Measurements from ENCODE around the gene CAST. TPM values are rescaled to one million over a fixed set of nuclear protein-coding genes. Genes with fewer than 3 reads are reported as not detected.

CAST gene
- total RNA-seq, 1 experiment from 2014 or later, result 12.0 TPM

DNA sequence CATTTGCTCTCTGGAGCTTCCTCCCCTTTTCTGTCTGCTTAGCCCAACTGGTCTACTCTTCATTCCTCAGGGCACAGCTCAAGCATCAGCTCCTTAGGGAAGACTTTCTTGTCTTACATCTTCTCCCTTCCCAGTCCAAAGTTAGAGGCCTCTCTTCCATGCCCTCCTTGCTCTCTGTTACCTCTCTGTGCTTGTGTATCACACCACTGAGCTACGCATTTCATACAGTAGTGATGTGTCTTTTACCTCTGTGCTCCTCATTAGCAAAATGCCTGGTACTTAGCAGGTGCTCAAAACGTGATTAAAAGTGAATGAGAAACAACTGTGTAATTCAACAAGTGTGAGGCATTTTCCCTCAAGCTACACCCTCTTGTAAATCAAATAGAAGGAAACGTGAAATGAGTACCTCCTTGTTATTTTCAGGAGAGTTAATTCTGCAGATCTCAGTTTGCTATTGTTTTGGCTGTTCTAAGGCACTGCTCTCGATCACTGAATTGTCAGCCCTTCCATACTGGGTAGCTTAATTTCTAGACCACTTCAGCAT is 106.6 kb downstream of the CAST start:
- no peak overlapping the region for H3K4me3 ChIP-seq (ENCODE audit: insufficient read depth, low read depth, low read length)
- H3K36me3 ChIP-seq (replicated peaks; ENCODE audit: control insufficient read depth, insufficient read depth, low read length), result no peaks in the 10 kb centered on the region; the same call in 1 of the 2 replicates
- DNase-seq, result no peak
- H3K27me3 ChIP-seq (ENCODE audit: control insufficient read depth, insufficient read depth, low read length), result no peaks in the 10 kb centered on the region

- Histone ChIP-seq H3K4me3 (ENCODE audit: insufficient read depth, low read depth, low read length) (no peak overlapping the region), H3K36me3 (replicated peaks; ENCODE audit: control insufficient read depth, insufficient read depth, low read length) (no peaks in the 10 kb centered on the region; the same call in 1 of the 2 replicates), H3K27me3 (ENCODE audit: control insufficient read depth, insufficient read depth, low read length) (no peaks in the 10 kb centered on the region)
- DNase-seq, result no peak
These were observed 109.2 kb downstream of the CAST start for GRCh38 chr5:96771395-96771794.

DNA sequence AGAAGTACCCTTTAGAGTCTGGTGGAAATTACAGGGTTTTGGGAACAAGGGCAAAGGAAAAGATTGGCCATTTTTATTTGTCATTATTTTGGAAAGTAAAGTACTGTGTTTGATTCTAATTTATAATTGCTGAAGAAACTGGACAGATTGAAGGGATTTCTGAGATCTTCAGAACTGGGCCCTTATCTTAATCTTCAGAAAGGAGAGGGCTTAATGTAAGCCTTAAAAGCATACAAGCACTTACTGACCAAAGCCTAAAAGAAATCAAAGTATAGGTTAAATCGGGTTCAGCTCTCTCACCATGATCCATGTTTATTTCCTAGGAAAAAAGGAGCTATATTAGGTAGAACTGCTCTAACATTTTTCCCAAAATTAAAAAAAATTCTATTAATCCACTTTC is 109.9 kb downstream of the CAST start:
- H3K36me3 ChIP-seq (replicated peaks; ENCODE audit: control insufficient read depth, insufficient read depth, low read length), result no peaks in the 10 kb centered on the region; the same call in 1 of the 2 replicates
- no peak overlapping the region for H3K4me3 ChIP-seq (ENCODE audit: insufficient read depth, low read depth, low read length)
- no peak for DNase-seq
- no peaks in the 10 kb centered on the region for H3K27me3 ChIP-seq (ENCODE audit: control insufficient read depth, insufficient read depth, low read length)

DNA sequence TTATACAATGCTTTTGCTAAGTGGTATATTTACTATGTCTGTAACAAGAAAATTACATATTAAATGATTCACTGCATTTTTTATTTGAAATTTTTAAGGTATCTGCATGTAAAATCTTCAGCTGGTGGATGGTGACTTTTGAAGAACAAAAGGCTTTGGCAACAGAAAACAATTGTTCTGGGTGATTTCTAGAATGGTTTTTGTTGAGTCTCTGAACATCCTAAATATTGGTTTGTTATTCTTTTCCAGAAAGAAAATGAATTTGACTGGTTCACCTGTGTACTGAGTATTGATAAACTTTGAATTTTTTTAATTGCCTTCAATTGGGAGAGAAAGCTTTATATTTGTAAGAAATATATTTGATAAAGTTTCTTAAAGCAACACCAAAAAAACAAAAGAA is 110.4 kb downstream of the CAST start:
- no peak for DNase-seq
- H3K27me3 ChIP-seq (ENCODE audit: control insufficient read depth, insufficient read depth, low read length), result no peaks in the 10 kb centered on the region
- no peaks in the 10 kb centered on the region; the same call in 1 of the 2 replicates for H3K36me3 ChIP-seq (replicated peaks; ENCODE audit: control insufficient read depth, insufficient read depth, low read length)

DNA sequence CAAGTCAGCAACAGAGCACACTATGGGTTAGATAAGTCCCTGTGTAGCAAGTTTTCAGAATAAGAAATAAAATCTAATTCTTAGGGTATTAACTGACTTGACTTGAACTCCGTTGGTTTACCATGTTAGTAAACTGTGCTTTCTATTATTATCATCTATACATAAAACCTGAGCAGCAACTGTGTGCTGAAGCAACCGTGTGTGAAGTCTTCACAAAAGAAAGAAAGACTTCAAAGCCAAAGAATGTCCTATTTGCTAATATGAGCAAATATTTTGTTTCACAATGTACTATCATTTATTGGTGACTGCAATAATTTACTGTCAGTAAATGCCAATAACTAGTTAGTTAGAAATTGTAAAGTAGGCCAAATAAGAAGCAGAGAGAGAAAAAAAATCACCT is 112.9 kb downstream of the CAST start:
- H3K36me3 ChIP-seq (replicated peaks; ENCODE audit: control insufficient read depth, insufficient read depth, low read length), result no peaks in the 10 kb centered on the region; the same call in 1 of the 2 replicates
- no peak for DNase-seq
- no peaks in the 10 kb centered on the region for H3K27me3 ChIP-seq (ENCODE audit: control insufficient read depth, insufficient read depth, low read length)
- no peak overlapping the region for H3K4me3 ChIP-seq (ENCODE audit: insufficient read depth, low read depth, low read length)

More for the DNA sequence above, 110.4 kb downstream of the CAST start:
- no peak overlapping the region for H3K4me3 ChIP-seq (ENCODE audit: insufficient read depth, low read depth, low read length)

DNA sequence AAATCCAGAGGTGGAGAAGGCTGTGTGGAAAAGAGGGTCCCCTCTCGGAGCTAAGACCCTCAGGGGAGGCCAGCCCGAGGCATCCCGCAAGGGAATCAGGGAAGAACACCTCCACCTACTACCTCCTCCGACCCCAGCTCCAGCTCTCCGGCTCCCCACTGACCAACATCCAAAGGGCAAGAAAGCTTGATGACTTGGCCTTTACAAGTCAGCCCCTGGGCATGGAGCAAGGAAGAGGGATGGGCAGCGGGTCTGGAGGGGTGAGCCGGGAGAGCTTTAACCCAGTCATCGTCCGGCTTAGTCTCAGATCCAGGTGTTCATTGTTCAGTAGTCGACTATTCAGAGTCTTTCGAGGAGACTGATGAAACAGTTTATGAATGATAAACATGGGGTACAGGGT is 113.5 kb downstream of the CAST start:
- no peak for DNase-seq
- Histone ChIP-seq H3K27me3 (ENCODE audit: control insufficient read depth, insufficient read depth, low read length) (no peaks in the 10 kb centered on the region), H3K4me3 (ENCODE audit: insufficient read depth, low read depth, low read length) (no peak overlapping the region), H3K36me3 (replicated peaks; ENCODE audit: control insufficient read depth, insufficient read depth, low read length) (peaks cover 1% of the 10 kb centered on the region; the same call in 1 of the 2 replicates)

- no peak for DNase-seq
- H3K27me3 ChIP-seq (ENCODE audit: control insufficient read depth, insufficient read depth, low read length), result no peaks in the 10 kb centered on the region
- peaks cover 1% of the 10 kb centered on the region; the same call in 1 of the 2 replicates for H3K36me3 ChIP-seq (replicated peaks; ENCODE audit: control insufficient read depth, insufficient read depth, low read length)
- H3K4me3 ChIP-seq (ENCODE audit: insufficient read depth, low read depth, low read length), result no peak overlapping the region
These were observed 114.4 kb downstream of the CAST start for GRCh38 chr5:96776621-96777020.

- Histone ChIP-seq H3K36me3 (replicated peaks; ENCODE audit: control insufficient read depth, insufficient read depth, low read length) (peaks cover 1% of the 10 kb centered on the region; the same call in 1 of the 2 replicates), H3K4me3 (ENCODE audit: insufficient read depth, low read depth, low read length) (no peak overlapping the region), H3K27me3 (ENCODE audit: control insufficient read depth, insufficient read depth, low read length) (no peaks in the 10 kb centered on the region)
- DNase-seq, result no peak
These were observed 116.2 kb downstream of the CAST start for GRCh38 chr5:96778409-96778808.

- H3K27me3 ChIP-seq (ENCODE audit: control insufficient read depth, insufficient read depth, low read length), result no peaks in the 10 kb centered on the region
- no peak overlapping the region for H3K4me3 ChIP-seq (ENCODE audit: insufficient read depth, low read depth, low read length)
- H3K36me3 ChIP-seq (replicated peaks; ENCODE audit: control insufficient read depth, insufficient read depth, low read length), result peaks cover 1% of the 10 kb centered on the region; the same call in 1 of the 2 replicates
- no peak for DNase-seq
These were observed 118.5 kb downstream of the CAST start for GRCh38 chr5:96780626-96781025.

- Histone ChIP-seq H3K36me3 (replicated peaks; ENCODE audit: control insufficient read depth, insufficient read depth, low read length) (peaks cover 1% of the 10 kb centered on the region; the same call in 1 of the 2 replicates), H3K27me3 (ENCODE audit: control insufficient read depth, insufficient read depth, low read length) (no peaks in the 10 kb centered on the region), H3K4me3 (ENCODE audit: insufficient read depth, low read depth, low read length) (no peak overlapping the region)
- no peak for DNase-seq
These were observed 119.1 kb downstream of the CAST start for GRCh38 chr5:96781031-96781971.

GRCh38 chr5:96783326-96783725 is 121.2 kb downstream of the CAST start:
- H3K4me3 ChIP-seq (ENCODE audit: insufficient read depth, low read depth, low read length), result no peak overlapping the region
- no peaks in the 10 kb centered on the region for H3K27me3 ChIP-seq (ENCODE audit: control insufficient read depth, insufficient read depth, low read length)
- peaks cover 1% of the 10 kb centered on the region; the same call in 1 of the 2 replicates for H3K36me3 ChIP-seq (replicated peaks; ENCODE audit: control insufficient read depth, insufficient read depth, low read length)
- DNase-seq, result no peak

- H3K36me3 ChIP-seq (replicated peaks; ENCODE audit: control insufficient read depth, insufficient read depth, low read length), result peaks cover 1% of the 10 kb centered on the region; the same call in 1 of the 2 replicates
- H3K27me3 ChIP-seq (ENCODE audit: control insufficient read depth, insufficient read depth, low read length), result no peaks in the 10 kb centered on the region
- no peak overlapping the region for H3K4me3 ChIP-seq (ENCODE audit: insufficient read depth, low read depth, low read length)
- no peak for DNase-seq
These were observed 123.3 kb downstream of the CAST start for GRCh38 chr5:96785326-96786109.

GRCh38 chr5:96788112-96788749 is 126.1 kb downstream of the CAST start:
- Histone ChIP-seq H3K36me3 (replicated peaks; ENCODE audit: control insufficient read depth, insufficient read depth, low read length) (no peaks in the 10 kb centered on the region), H3K4me3 (ENCODE audit: insufficient read depth, low read depth, low read length) (no peak overlapping the region), H3K27me3 (ENCODE audit: control insufficient read depth, insufficient read depth, low read length) (no peaks in the 10 kb centered on the region)
- no peak for DNase-seq

- Histone ChIP-seq H3K4me3 (ENCODE audit: insufficient read depth, low read depth, low read length) (no peak overlapping the region), H3K27me3 (ENCODE audit: control insufficient read depth, insufficient read depth, low read length) (no peaks in the 10 kb centered on the region), H3K36me3 (replicated peaks; ENCODE audit: control insufficient read depth, insufficient read depth, low read length) (no peaks in the 10 kb centered on the region; the same call in 1 of the 2 replicates)
- no peak for DNase-seq
These were observed 127.7 kb downstream of the CAST start for GRCh38 chr5:96789794-96790330.

Measured in H7 (cell line).